HEK293 (cell line): ENCODE data around the gene TENT4B.

Experiments
- CTCF ChIA-PET: fragments of 350-600 bp; formaldehyde crosslinking; extraction: SDS; loops from one replicate; lab custom pipeline; 2021; ENCODE audit warnings: antibody characterized with exemption; lab: Yijun Ruan, JAX
- POLR2A ChIA-PET: fragments of 300-600 bp; formaldehyde crosslinking; extraction: SDS; loops from one replicate; lab custom pipeline; 2020; ENCODE audit warnings: antibody characterized with exemption, inconsistent platforms; lab: Yijun Ruan, JAX
- H3K27ac ChIP-seq: fragments of 200-500 bp; sonication (Bioruptor generic); 2 replicates; pipeline ENCODE4 v1.5.1; 2014; ENCODE audit warnings: low read depth, low read length, control low read depth, inconsistent platforms; ENCODE audit errors: extremely low read depth
- H3K36me3 ChIP-seq, 2 experiments: fragments of 200-500 bp in 1 of 2; sonication (Bioruptor generic) in 1 of 2; 1 replicate in 1 of 2; 2 replicates in 1 of 2; pipeline ENCODE4 v1.5.1; 2014 to 2017; ENCODE audit warnings: inconsistent platforms in 2 of 2, low read length in 2 of 2; ENCODE audit not compliant: control insufficient read depth in 2 of 2, insufficient read depth in 1 of 2
- H3K4me1 ChIP-seq: fragments of 200-500 bp; sonication (Bioruptor generic); 2 replicates; pipeline ENCODE4 v1.5.1; 2014; ENCODE audit warnings: mild to moderate bottlenecking, low read length, inconsistent platforms; ENCODE audit not compliant: control insufficient read depth, insufficient read depth
- H3K4me3 ChIP-seq: 2 replicates; pipeline ENCODE4 v1.5.1; 2011; ENCODE audit warnings: low read depth, mild to moderate bottlenecking, control low read depth, low read length, moderate library complexity
- H3K9me3 ChIP-seq: fragments of 200-500 bp; sonication (Bioruptor generic); 2 replicates; pipeline ENCODE4 v1.5.1; 2014; ENCODE audit warnings: low read depth, low read length, inconsistent platforms; ENCODE audit not compliant: control insufficient read depth, insufficient read depth
- IKZF3 ChIP-seq: fragments of 450-650 bp; IDR thresholded peaks from 2 replicates; pipeline ENCODE4 v1.5.0; 2018; ENCODE audit warnings: missing biosample characterization, mild to moderate bottlenecking, missing genetic modification characterization, moderate library complexity
- KLF8 ChIP-seq: fragments of 450-650 bp; formaldehyde crosslinking; IDR thresholded peaks from 2 replicates; pipeline ENCODE4 v1.5.1; 2016; ENCODE audit warnings: missing biosample characterization, missing genetic modification characterization
- MEIS1 ChIP-seq: sonication (generic); formaldehyde crosslinking; IDR thresholded peaks from 2 replicates; pipeline ENCODE4 v1.8.1; 2022; ENCODE audit warnings: missing genetic modification reagents, mild to moderate bottlenecking, borderline replicate concordance
- PRDM1 ChIP-seq: fragments of 450-650 bp; formaldehyde crosslinking; IDR thresholded peaks from 2 replicates; pipeline ENCODE4; 2016; ENCODE audit warnings: missing biosample characterization, missing genetic modification characterization
- SCRT2 ChIP-seq: fragments of 450-650 bp; formaldehyde crosslinking; IDR thresholded peaks from 2 replicates; pipeline ENCODE4 v1.5.1; 2016; ENCODE audit warnings: missing biosample characterization, missing genetic modification characterization
- ZFP3 ChIP-seq: fragments of 450-650 bp; formaldehyde crosslinking; IDR thresholded peaks from 2 replicates; pipeline ENCODE4 v1.5.1; 2016; ENCODE audit warnings: low read depth, missing biosample characterization, missing genetic modification characterization
- ZIC2 ChIP-seq: fragments of 450-650 bp; formaldehyde crosslinking; IDR thresholded peaks from 2 replicates; pipeline ENCODE4 v1.5.1; 2016; ENCODE audit warnings: missing biosample characterization, missing genetic modification characterization
- ZNF133 ChIP-seq: fragments of 450-650 bp; formaldehyde crosslinking; IDR thresholded peaks from 2 replicates; pipeline ENCODE4 v1.5.1; 2016; ENCODE audit warnings: missing biosample characterization, missing genetic modification characterization
- ZNF560 ChIP-seq: fragments of 450-650 bp; formaldehyde crosslinking; IDR thresholded peaks from 2 replicates; pipeline ENCODE4 v1.5.1; 2017; ENCODE audit warnings: missing biosample characterization, missing genetic modification characterization, borderline replicate concordance
- ZNF585B ChIP-seq: fragments of 450-650 bp; formaldehyde crosslinking; IDR thresholded peaks from 2 replicates; pipeline ENCODE4 v1.5.1; 2016; ENCODE audit warnings: missing biosample characterization, missing genetic modification characterization
- ZNF624 ChIP-seq: fragments of 450-650 bp; formaldehyde crosslinking; IDR thresholded peaks from 2 replicates; pipeline ENCODE4 v1.5.1; 2017; ENCODE audit warnings: missing biosample characterization, missing genetic modification characterization
- ZNF654 ChIP-seq: fragments of 450-650 bp; formaldehyde crosslinking; IDR thresholded peaks from 2 replicates; pipeline ENCODE4 v1.5.1; 2016; ENCODE audit warnings: low read depth, missing biosample characterization, missing genetic modification characterization
- ZNF768 ChIP-seq: fragments of 450-650 bp; formaldehyde crosslinking; IDR thresholded peaks from 2 replicates; pipeline ENCODE4 v1.5.1; 2018; ENCODE audit warnings: missing biosample characterization, mild to moderate bottlenecking, missing genetic modification characterization
- ZSCAN16 ChIP-seq: fragments of 450-650 bp; formaldehyde crosslinking; IDR thresholded peaks from 2 replicates; pipeline ENCODE4 v1.5.1; 2016; ENCODE audit warnings: missing biosample characterization, missing genetic modification characterization
- TF ChIP-seq, protein P1 (sequence below): fragments of 450-650 bp; formaldehyde crosslinking; IDR thresholded peaks from 2 replicates; pipeline ENCODE4 v1.5.1; 2016; ENCODE audit warnings: missing biosample characterization, missing genetic modification characterization
- TF ChIP-seq, protein P2 (sequence below): fragments of 450-650 bp; formaldehyde crosslinking; IDR thresholded peaks from 2 replicates; pipeline ENCODE4 v1.5.1; 2016; ENCODE audit warnings: missing biosample characterization, missing genetic modification characterization
- TF ChIP-seq, protein P3 (sequence below): fragments of 450-650 bp; formaldehyde crosslinking; IDR thresholded peaks from 2 replicates; pipeline ENCODE4 v1.5.1; 2016; ENCODE audit warnings: missing biosample characterization, missing genetic modification characterization
- TF ChIP-seq, protein P4 (sequence below): fragments of 450-650 bp; formaldehyde crosslinking; IDR thresholded peaks from 2 replicates; pipeline ENCODE4 v1.5.1; 2017; ENCODE audit warnings: missing biosample characterization, missing genetic modification characterization
- TF ChIP-seq, protein P5 (sequence below): fragments of 450-650 bp; formaldehyde crosslinking; IDR thresholded peaks from 2 replicates; pipeline ENCODE4 v1.5.1; 2016; ENCODE audit warnings: missing biosample characterization, missing genetic modification characterization
- TF ChIP-seq, protein P6 (sequence below): fragments of 450-650 bp; formaldehyde crosslinking; IDR thresholded peaks from 2 replicates; pipeline ENCODE4 v1.5.1; 2016; ENCODE audit warnings: missing biosample characterization, missing genetic modification characterization

The TENT4B gene

DNA sequence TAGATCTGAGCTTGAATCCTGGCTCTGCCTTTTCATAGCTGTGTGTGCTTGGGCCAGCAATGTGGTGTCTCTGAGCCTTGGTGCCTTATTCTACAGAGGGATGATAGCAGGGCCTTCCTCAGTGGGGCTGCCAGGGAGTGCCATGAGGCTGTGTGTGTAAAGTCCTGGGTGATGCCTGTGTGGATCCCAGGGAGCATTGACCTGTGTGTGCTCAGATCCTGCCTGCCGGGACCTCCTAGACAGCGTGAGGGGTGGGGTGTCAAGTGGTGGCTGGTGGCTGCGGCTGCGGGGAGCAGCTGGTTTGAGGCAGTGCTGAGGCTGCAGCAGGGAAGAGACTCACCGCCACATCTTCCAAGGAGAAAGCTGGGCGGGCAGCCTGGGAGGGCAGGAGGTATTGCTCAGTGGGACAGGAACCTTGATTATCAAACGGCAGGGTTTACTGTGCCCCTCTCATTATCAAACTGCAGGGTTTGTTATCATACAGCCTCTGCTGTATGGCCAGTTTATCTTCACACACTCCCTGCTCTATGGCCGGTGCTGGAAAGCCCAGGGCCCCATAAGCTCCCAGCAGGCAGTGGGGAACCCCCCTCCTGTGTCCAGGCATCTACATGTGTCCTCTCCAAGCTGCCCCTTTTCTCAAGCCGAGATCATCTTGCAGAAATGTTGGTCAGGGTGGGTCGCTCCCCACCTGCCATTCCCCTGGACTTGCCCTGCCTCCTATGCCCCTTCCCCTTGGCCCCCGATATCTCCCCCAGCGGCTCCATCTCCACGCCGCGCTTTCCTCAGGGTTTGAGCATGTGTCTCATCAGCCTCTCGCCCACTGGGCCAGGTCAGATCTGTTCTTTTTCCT lies 110.2 kb downstream of the TENT4B start:
- Histone ChIP-seq H3K4me3 (no peak overlapping the region), H3K4me1 (peaks cover 14% of the 10 kb centered on the region), H3K27ac (no peak overlapping the region), H3K36me3 (no peaks in the 10 kb centered on the region), H3K9me3 (no peaks in the 10 kb centered on the region)
- ChIA-PET CTCF (no interaction called here), POLR2A (no interaction called here)
- TF ChIP-seq ZIC2 (tag by site-specific recombination) (peak; percentile 72), ZNF768 (tag by site-specific recombination) (0 out of 2 replicates have a peak, but pooled peaks have one; percentile 21)
- TF ChIP-seq, protein P1, sequence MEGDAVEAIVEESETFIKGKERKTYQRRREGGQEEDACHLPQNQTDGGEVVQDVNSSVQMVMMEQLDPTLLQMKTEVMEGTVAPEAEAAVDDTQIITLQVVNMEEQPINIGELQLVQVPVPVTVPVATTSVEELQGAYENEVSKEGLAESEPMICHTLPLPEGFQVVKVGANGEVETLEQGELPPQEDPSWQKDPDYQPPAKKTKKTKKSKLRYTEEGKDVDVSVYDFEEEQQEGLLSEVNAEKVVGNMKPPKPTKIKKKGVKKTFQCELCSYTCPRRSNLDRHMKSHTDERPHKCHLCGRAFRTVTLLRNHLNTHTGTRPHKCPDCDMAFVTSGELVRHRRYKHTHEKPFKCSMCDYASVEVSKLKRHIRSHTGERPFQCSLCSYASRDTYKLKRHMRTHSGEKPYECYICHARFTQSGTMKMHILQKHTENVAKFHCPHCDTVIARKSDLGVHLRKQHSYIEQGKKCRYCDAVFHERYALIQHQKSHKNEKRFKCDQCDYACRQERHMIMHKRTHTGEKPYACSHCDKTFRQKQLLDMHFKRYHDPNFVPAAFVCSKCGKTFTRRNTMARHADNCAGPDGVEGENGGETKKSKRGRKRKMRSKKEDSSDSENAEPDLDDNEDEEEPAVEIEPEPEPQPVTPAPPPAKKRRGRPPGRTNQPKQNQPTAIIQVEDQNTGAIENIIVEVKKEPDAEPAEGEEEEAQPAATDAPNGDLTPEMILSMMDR (tag by site-specific recombination), result no peak

DNA sequence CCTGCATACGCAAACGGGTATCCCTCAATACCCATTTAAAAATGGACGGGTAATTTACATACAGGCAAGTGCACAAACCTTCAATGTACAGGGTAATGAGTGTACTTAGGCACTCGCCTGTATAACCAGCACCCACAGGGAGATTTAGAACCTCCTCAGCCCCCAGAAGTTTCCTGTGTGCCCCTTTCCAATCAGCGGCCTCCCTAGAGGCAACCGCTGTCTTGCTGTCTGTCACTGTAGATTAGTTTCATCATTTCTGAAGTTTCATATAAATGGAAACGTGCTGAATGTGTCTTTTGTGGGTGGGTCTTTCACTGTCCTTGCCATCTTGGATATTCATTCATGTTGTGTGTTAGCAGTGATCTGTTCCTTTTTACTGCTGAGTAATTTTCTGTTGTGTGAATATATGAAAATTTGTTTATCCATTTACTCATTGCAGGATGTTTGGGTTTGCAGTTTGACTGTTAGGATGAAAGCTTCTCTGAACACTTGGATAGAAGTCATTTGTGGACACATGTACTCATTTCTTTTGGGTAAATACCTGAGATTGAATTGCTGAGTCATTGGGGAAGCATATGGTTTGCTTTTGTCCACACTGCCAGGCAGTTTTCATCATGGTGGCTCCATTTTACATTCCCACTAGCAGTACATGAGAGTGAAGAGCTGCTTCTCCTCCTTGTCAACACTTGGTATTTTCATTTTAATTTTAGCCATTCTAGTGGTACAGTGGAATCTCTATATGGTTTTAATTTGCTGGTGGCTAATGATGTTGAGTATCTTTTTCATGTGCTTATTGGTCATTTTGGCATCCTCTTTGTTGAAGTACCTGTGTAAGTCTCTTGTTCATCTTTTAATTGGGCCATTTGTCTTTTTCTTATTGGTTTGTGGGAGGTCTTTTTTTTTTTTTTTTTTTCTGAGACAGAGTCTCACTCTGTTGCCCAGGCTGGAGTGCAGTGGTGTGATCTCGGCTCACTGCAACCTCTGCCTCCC lies 111.1 kb downstream of the TENT4B start:
- ChIA-PET POLR2A (no interaction called here), CTCF (interaction anchor here (0.7 to 1.0 kb wide), 3 partner anchors 16 to 63 kb away, joined by 3 to 4 read pairs (median 3); no protein-coding TSS in a partner anchor)
- H3K36me3 ChIP-seq, result no peaks in the 10 kb centered on the region
- no peak overlapping the region for H3K4me3 ChIP-seq
- no peaks in the 10 kb centered on the region for H3K9me3 ChIP-seq
- peaks cover 12% of the 10 kb centered on the region for H3K4me1 ChIP-seq
- H3K27ac ChIP-seq, result no peak overlapping the region
- TF ChIP-seq KLF8 (no peak), ZNF585B (no peak), IKZF3 (tag by site-specific recombination) (no peak), ZFP3 (tag by site-specific recombination) (no peak), MEIS1 (no peak), ZSCAN16 (tag by site-specific recombination) (no peak), ZNF654 (tag by site-specific recombination) (no peak), ZNF624 (no peak), SCRT2 (no peak), ZNF560 (tag by site-specific recombination) (no peak), ZNF768 (tag by site-specific recombination) (no peak), ZNF133 (tag by site-specific recombination) (no peak), PRDM1 (tag by site-specific recombination) (no peak)
- TF ChIP-seq, protein P2, sequence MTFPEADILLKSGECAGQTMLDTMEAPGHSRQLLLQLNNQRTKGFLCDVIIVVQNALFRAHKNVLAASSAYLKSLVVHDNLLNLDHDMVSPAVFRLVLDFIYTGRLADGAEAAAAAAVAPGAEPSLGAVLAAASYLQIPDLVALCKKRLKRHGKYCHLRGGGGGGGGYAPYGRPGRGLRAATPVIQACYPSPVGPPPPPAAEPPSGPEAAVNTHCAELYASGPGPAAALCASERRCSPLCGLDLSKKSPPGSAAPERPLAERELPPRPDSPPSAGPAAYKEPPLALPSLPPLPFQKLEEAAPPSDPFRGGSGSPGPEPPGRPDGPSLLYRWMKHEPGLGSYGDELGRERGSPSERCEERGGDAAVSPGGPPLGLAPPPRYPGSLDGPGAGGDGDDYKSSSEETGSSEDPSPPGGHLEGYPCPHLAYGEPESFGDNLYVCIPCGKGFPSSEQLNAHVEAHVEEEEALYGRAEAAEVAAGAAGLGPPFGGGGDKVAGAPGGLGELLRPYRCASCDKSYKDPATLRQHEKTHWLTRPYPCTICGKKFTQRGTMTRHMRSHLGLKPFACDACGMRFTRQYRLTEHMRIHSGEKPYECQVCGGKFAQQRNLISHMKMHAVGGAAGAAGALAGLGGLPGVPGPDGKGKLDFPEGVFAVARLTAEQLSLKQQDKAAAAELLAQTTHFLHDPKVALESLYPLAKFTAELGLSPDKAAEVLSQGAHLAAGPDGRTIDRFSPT (tag by site-specific recombination), result no peak
- TF ChIP-seq, protein P3, sequence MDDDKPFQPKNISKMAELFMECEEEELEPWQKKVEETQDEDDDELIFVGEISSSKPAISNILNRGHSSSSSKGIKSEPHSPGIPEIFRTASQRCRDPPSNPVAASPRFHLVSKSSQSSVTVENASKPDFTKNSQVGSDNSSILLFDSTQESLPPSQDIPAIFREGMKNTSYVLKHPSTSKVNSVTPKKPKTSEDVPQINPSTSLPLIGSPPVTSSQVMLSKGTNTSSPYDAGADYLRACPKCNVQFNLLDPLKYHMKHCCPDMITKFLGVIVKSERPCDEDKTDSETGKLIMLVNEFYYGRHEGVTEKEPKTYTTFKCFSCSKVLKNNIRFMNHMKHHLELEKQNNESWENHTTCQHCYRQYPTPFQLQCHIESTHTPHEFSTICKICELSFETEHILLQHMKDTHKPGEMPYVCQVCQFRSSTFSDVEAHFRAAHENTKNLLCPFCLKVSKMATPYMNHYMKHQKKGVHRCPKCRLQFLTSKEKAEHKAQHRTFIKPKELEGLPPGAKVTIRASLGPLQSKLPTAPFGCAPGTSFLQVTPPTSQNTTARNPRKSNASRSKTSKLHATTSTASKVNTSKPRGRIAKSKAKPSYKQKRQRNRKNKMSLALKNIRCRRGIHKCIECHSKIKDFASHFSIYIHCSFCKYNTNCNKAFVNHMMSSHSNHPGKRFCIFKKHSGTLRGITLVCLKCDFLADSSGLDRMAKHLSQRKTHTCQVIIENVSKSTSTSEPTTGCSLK (tag by site-specific recombination), result no peak
- TF ChIP-seq, protein P4, sequence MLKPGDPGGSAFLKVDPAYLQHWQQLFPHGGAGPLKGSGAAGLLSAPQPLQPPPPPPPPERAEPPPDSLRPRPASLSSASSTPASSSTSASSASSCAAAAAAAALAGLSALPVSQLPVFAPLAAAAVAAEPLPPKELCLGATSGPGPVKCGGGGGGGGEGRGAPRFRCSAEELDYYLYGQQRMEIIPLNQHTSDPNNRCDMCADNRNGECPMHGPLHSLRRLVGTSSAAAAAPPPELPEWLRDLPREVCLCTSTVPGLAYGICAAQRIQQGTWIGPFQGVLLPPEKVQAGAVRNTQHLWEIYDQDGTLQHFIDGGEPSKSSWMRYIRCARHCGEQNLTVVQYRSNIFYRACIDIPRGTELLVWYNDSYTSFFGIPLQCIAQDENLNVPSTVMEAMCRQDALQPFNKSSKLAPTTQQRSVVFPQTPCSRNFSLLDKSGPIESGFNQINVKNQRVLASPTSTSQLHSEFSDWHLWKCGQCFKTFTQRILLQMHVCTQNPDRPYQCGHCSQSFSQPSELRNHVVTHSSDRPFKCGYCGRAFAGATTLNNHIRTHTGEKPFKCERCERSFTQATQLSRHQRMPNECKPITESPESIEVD (tag by site-specific recombination), result no peak
- TF ChIP-seq, protein P5, sequence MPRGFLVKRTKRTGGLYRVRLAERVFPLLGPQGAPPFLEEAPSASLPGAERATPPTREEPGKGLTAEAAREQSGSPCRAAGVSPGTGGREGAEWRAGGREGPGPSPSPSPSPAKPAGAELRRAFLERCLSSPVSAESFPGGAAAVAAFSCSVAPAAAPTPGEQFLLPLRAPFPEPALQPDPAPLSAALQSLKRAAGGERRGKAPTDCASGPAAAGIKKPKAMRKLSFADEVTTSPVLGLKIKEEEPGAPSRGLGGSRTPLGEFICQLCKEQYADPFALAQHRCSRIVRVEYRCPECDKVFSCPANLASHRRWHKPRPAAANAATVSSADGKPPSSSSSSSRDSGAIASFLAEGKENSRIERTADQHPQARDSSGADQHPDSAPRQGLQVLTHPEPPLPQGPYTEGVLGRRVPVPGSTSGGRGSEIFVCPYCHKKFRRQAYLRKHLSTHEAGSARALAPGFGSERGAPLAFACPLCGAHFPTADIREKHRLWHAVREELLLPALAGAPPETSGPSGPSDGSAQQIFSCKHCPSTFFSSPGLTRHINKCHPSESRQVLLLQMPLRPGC (tag by site-specific recombination), result no peak
- TF ChIP-seq, protein P6, sequence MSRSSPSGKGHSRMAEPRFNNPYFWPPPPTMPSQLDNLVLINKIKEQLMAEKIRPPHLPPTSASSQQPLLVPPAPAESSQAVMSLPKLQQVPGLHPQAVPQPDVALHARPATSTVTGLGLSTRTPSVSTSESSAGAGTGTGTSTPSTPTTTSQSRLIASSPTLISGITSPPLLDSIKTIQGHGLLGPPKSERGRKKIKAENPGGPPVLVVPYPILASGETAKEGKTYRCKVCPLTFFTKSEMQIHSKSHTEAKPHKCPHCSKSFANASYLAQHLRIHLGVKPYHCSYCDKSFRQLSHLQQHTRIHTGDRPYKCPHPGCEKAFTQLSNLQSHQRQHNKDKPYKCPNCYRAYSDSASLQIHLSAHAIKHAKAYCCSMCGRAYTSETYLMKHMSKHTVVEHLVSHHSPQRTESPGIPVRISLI (tag by site-specific recombination), result no peak
